Chondrocyte (in vitro differentiated cells): ENCODE results near the gene ARRB2. TPM values are rescaled to one million over a fixed set of nuclear protein-coding genes. Genes with fewer than 3 reads are reported as not detected.

ENCODE experiments used
- DNase-seq: peaks from one replicate; pipeline ENCODE4 v3.0.0; 2021; ENCODE audit warnings: mixed read lengths, low spot score
- H3K27ac Mint-ChIP-seq: one replicate; pipeline ENCODE4 v1.8.0; 2021; ENCODE audit warnings: mild to moderate bottlenecking, moderate library complexity, mixed read lengths; ENCODE audit not compliant: unreplicated experiment
- H3K27me3 Mint-ChIP-seq: 2 replicates; pipeline ENCODE4 v1.8.0; 2021; ENCODE audit warnings: low read depth, mixed read lengths
- H3K36me3 Mint-ChIP-seq: 2 replicates; pipeline ENCODE4 v1.8.0; 2021; ENCODE audit warnings: low read depth, mixed read lengths
- H3K4me1 Mint-ChIP-seq: 2 replicates; pipeline ENCODE4 v1.8.0; 2021; ENCODE audit warnings: low read depth, mild to moderate bottlenecking, mixed read lengths
- H3K4me3 Mint-ChIP-seq: one replicate; pipeline ENCODE4 v1.8.0; 2021; ENCODE audit warnings: mild to moderate bottlenecking, moderate library complexity, mixed read lengths; ENCODE audit not compliant: unreplicated experiment
- H3K9me3 Mint-ChIP-seq: 2 replicates; pipeline ENCODE4 v1.8.0; 2021; ENCODE audit warnings: low read depth, mixed read lengths
- total RNA-seq: library from RNA; stranded (reverse); gene quantifications from 3 replicates; pipeline ENCODE4 v1.2.1, GENCODE V29; 2021
- TF ChIP-seq, protein P1 (sequence below): fragments of 200-600 bp; sonication (generic); IDR thresholded peaks from 2 replicates; pipeline ENCODE4 v1.5.0; 2021; ENCODE audit warnings: antibody characterized with exemption, mild to moderate bottlenecking, moderate library complexity

ARRB2 gene
- total RNA-seq, 1 donor from 2014 or later, result 7.2 TPM

DNA sequence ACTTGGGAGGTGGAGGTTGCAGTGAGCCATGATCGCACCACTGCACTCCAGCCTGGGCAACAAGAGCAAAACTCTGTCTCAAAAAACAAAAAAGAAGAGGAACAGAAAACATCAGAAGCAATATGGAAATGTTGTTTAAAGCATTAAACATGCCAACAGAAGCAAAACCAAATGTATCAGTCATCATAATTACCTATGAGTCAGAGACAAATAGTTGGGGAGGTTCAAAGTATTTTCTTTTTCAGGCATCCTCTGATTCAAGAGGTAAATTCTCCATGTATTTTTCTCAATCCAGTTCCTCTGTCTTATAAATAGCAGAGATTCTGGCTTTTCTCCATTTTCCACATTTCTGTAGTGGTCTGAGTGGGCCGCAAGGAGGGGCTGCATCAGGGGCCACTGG, 59.2 kb downstream of the ARRB2 start:
- H3K9me3 Mint-ChIP-seq, result no peaks in the 10 kb centered on the region
- no peaks in the 10 kb centered on the region for H3K36me3 Mint-ChIP-seq
- no peak for DNase-seq
- TF ChIP-seq, protein P1, sequence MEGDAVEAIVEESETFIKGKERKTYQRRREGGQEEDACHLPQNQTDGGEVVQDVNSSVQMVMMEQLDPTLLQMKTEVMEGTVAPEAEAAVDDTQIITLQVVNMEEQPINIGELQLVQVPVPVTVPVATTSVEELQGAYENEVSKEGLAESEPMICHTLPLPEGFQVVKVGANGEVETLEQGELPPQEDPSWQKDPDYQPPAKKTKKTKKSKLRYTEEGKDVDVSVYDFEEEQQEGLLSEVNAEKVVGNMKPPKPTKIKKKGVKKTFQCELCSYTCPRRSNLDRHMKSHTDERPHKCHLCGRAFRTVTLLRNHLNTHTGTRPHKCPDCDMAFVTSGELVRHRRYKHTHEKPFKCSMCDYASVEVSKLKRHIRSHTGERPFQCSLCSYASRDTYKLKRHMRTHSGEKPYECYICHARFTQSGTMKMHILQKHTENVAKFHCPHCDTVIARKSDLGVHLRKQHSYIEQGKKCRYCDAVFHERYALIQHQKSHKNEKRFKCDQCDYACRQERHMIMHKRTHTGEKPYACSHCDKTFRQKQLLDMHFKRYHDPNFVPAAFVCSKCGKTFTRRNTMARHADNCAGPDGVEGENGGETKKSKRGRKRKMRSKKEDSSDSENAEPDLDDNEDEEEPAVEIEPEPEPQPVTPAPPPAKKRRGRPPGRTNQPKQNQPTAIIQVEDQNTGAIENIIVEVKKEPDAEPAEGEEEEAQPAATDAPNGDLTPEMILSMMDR, result no peak
- H3K27ac Mint-ChIP-seq, result no peak overlapping the region
- peaks cover 24% of the 10 kb centered on the region for H3K27me3 Mint-ChIP-seq
- no peaks in the 10 kb centered on the region for H3K4me1 Mint-ChIP-seq
- no peak overlapping the region for H3K4me3 Mint-ChIP-seq

Other genes with a start within 250 kb of the ARRB2 start
- 0.70 to 0.87 TPM in 2 of 3 replicates, not detected in the other for gene SPNS2, start 211.8 kb upstream of the ARRB2 start, total RNA-seq
- 33.6 to 58.2 TPM (median 36.4 TPM) in 3 replicates for gene MYBBP1A, start 155.2 kb upstream of the ARRB2 start, total RNA-seq
- gene GGT6, start 150.1 kb upstream of the ARRB2 start, total RNA-seq, result not detected in 3 replicates
- gene SMTNL2, start 126.1 kb upstream of the ARRB2 start, total RNA-seq, result 0.32 to 0.36 TPM in 2 of 3 replicates, not detected in the other
- 0.15 TPM in 1 of 3 replicates, not detected in the others for gene ALOX15, start 69.0 kb upstream of the ARRB2 start, total RNA-seq
- 44.1 to 56.2 TPM (median 48.2 TPM) in 3 replicates for gene PELP1, start 6.5 kb upstream of the ARRB2 start, total RNA-seq
- 14.6 to 21.3 TPM (median 16.9 TPM) in 3 replicates for gene MED11, start 20.8 kb downstream of the ARRB2 start, total RNA-seq
- 0.23 to 0.48 TPM (median 0.45 TPM) in 3 replicates for gene ZMYND15, start 29.2 kb downstream of the ARRB2 start, total RNA-seq
- gene CXCL16, start 29.3 kb downstream of the ARRB2 start, total RNA-seq, result 4.7 to 8.0 TPM (median 5.4 TPM) in 3 replicates
- not detected in 3 replicates for gene TM4SF5, start 61.3 kb downstream of the ARRB2 start, total RNA-seq
- gene VMO1, start 75.7 kb downstream of the ARRB2 start, total RNA-seq, result 0.82 to 2.4 TPM (median 1.2 TPM) in 3 replicates
- not detected in 3 replicates for gene GLTPD2, start 78.3 kb downstream of the ARRB2 start, total RNA-seq
- 110 to 146 TPM (median 113 TPM) in 3 replicates for gene PSMB6, start 85.5 kb downstream of the ARRB2 start, total RNA-seq
- gene PLD2, start 96.5 kb downstream of the ARRB2 start, total RNA-seq, result 30.3 to 35.3 TPM (median 32.1 TPM) in 3 replicates
- 89.1 to 93.0 TPM (median 90.6 TPM) in 3 replicates for gene MINK1, start 122.7 kb downstream of the ARRB2 start, total RNA-seq
- 1.5 to 1.8 TPM (median 1.6 TPM) in 3 replicates for gene C17orf107, start 188.9 kb downstream of the ARRB2 start, total RNA-seq
- 0.22 to 0.35 TPM in 2 of 3 replicates, not detected in the other for gene CHRNE, start 192.5 kb downstream of the ARRB2 start, total RNA-seq
- not detected in 3 replicates for gene GP1BA, start 221.6 kb downstream of the ARRB2 start, total RNA-seq
- gene SLC25A11, start 229.4 kb downstream of the ARRB2 start, total RNA-seq, result 44.0 to 62.4 TPM (median 46.6 TPM) in 3 replicates
- 69.7 to 95.8 TPM (median 74.5 TPM) in 3 replicates for gene RNF167, start 229.6 kb downstream of the ARRB2 start, total RNA-seq
- gene PFN1, start 237.9 kb downstream of the ARRB2 start, total RNA-seq, result 512 to 784 TPM (median 766 TPM) in 3 replicates
- 7.0 to 9.8 TPM (median 7.4 TPM) in 3 replicates for gene ENO3, start 240.5 kb downstream of the ARRB2 start, total RNA-seq